ENCODE data around the gene CDK4. TPM values are rescaled to one million over a fixed set of nuclear protein-coding genes. Genes with fewer than 3 reads are reported as not detected.
A peak's percentile ranks its signal among the peaks of the same experiment; 100 is the strongest.

Gene CDK4
- total and polyA plus RNA-seq, 2 of the 13 experiments (the other 11 are each of a cell fraction or from before 2014, with no cell fraction given) = 191 to 209 TPM

GRCh38 chr12:57737467-57738460, 14.3 kb downstream of the CDK4 start (continued):
- TF ChIP-seq ZHX1 (CRISPR knock-in tag; IDR thresholded peaks at IDR 0.05; ENCODE audit: low read depth) (no peak), DR1 (CRISPR knock-in tag; IDR thresholded peaks at IDR 0.05) (no peak), GTF2F1 (IDR thresholded peaks at IDR 0.05; ENCODE audit: low read length) (no peak), NFKBIZ (CRISPR knock-in tag; IDR thresholded peaks at IDR 0.05) (no peak), ZKSCAN8 (CRISPR knock-in tag; IDR thresholded peaks at IDR 0.05; ENCODE audit: borderline replicate concordance) (no peak), PRDM15 (CRISPR knock-in tag; IDR thresholded peaks at IDR 0.05) (peak; percentile 55; the same call in 1 of the 2 replicates), PATZ1 (CRISPR knock-in tag; IDR thresholded peaks at IDR 0.05) (peak; percentile 51; the same call in 1 of the 2 replicates), HNRNPLL (IDR thresholded peaks at IDR 0.05; ENCODE audit: low read depth, low read length, poor library complexity, severe bottlenecking) (peak; percentile 38), ZBTB26 (CRISPR knock-in tag; IDR thresholded peaks at IDR 0.05; ENCODE audit: borderline replicate concordance) (no peak), ZNF704 (CRISPR knock-in tag; IDR thresholded peaks at IDR 0.05; ENCODE audit: borderline replicate concordance) (0 out of 2 replicates have a peak, but pooled peaks have one; percentile 17), CTCF (CRISPR knock-in tag; IDR thresholded peaks at IDR 0.05) (peak; percentile 41)
